RWPE2 (cell line): ENCODE results near the gene SIGLEC5.

Experiments
- ATAC-seq: fragments of 200-7000 bp; cut with Tn5 transposase; 3 replicates; pipeline ENCODE4 v1.9.1; 2021; ENCODE audit warnings: low read depth
- DNase-seq: peaks from one replicate; pipeline ENCODE4 v3.0.0-alpha.2; 2020; ENCODE audit warnings: low spot score
- H3K27ac ChIP-seq: fragments of 450-650 bp; 2 replicates; pipeline ENCODE4 v1.5.1; 2017; ENCODE audit warnings: mild to moderate bottlenecking; ENCODE audit not compliant: poor library complexity, severe bottlenecking
- H3K27me3 ChIP-seq: fragments of 250-450 bp; sonication (Bioruptor Pico); 2 replicates; pipeline ENCODE4 v1.5.1; 2021; ENCODE audit warnings: mild to moderate bottlenecking, moderate library complexity; ENCODE audit not compliant: insufficient read depth, poor library complexity, severe bottlenecking
- H3K36me3 ChIP-seq: fragments of 250-450 bp; sonication (Bioruptor Pico); 2 replicates; pipeline ENCODE4 v1.5.1; 2020; ENCODE audit warnings: low read depth, mild to moderate bottlenecking, moderate library complexity
- H3K4me1 ChIP-seq: fragments of 250-450 bp; sonication (Bioruptor Pico); 2 replicates; pipeline ENCODE4 v1.5.1; 2021; ENCODE audit warnings: mild to moderate bottlenecking, moderate library complexity; ENCODE audit not compliant: insufficient read depth, poor library complexity, severe bottlenecking
- H3K4me3 ChIP-seq: fragments of 250-450 bp; sonication (Bioruptor Pico); 2 replicates; pipeline ENCODE4 v1.5.1; 2021; ENCODE audit warnings: mild to moderate bottlenecking, moderate library complexity; ENCODE audit not compliant: severe bottlenecking
- H3K9me3 ChIP-seq: fragments of 250-450 bp; sonication (Bioruptor Pico); 2 replicates; pipeline ENCODE4 v1.5.1; 2021; ENCODE audit warnings: mild to moderate bottlenecking, moderate library complexity; ENCODE audit not compliant: severe bottlenecking
- TF ChIP-seq, protein P1 (sequence below): fragments of 450-650 bp; IDR thresholded peaks from one replicate; pipeline ENCODE4 v1.5.1; 2017; ENCODE audit warnings: mild to moderate bottlenecking, moderate library complexity; ENCODE audit not compliant: poor library complexity, severe bottlenecking

Gene SIGLEC5

DNA sequence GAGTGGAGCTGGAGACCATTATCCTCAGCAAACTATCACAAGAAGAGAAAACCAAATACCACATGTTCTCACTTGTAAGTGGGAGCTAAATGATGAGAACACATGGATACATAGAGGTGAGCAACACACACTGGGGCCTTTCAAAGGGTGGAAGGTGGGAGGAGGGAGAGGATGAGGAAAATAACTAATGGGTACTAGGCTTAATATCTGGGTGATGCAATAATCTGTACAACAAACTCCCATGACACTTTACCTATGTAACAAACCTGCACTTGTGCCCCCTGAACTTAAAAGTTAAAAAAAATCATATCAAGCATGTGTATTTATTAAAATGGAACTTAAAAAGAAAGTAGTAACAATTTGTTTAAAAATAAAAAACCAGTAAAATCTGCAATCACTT is 11.4 kb upstream of the SIGLEC5 start:
- H3K4me3 ChIP-seq, result no peak overlapping the region
- no peaks in the 10 kb centered on the region for H3K36me3 ChIP-seq
- TF ChIP-seq, protein P1, sequence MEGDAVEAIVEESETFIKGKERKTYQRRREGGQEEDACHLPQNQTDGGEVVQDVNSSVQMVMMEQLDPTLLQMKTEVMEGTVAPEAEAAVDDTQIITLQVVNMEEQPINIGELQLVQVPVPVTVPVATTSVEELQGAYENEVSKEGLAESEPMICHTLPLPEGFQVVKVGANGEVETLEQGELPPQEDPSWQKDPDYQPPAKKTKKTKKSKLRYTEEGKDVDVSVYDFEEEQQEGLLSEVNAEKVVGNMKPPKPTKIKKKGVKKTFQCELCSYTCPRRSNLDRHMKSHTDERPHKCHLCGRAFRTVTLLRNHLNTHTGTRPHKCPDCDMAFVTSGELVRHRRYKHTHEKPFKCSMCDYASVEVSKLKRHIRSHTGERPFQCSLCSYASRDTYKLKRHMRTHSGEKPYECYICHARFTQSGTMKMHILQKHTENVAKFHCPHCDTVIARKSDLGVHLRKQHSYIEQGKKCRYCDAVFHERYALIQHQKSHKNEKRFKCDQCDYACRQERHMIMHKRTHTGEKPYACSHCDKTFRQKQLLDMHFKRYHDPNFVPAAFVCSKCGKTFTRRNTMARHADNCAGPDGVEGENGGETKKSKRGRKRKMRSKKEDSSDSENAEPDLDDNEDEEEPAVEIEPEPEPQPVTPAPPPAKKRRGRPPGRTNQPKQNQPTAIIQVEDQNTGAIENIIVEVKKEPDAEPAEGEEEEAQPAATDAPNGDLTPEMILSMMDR, result no peak
- peaks cover 30% of the 10 kb centered on the region for H3K27me3 ChIP-seq
- no peak overlapping the region for H3K27ac ChIP-seq
- H3K4me1 ChIP-seq, result no peaks in the 10 kb centered on the region
- H3K9me3 ChIP-seq, result no peaks in the 10 kb centered on the region
- DNase-seq (no peak), ATAC-seq (no peak)

DNA sequence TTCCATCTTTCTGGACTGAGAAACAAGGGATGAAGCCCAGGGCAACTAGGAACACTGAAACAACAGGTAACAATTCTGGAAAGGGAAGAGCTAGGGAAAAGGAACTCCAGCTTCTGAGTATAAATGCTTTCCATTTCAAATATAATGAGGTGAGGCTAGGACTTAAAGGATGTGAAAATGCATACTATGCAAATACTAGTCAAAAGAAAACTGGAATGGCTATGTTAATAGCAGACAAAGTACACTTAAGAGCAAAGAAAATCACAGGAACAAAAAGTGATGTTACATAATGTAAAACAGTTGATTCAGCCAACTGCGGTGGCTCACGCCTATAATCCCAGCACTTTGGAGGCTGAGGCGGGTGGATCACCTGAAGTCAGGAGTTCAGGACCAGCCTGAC is 10.2 kb upstream of the SIGLEC5 start:
- H3K4me3 ChIP-seq, result no peak overlapping the region
- no peaks in the 10 kb centered on the region for H3K4me1 ChIP-seq
- TF ChIP-seq, protein P1, result no peak
- H3K9me3 ChIP-seq, result no peaks in the 10 kb centered on the region
- ATAC-seq, result no peak
- no peak for DNase-seq
- H3K27me3 ChIP-seq, result peaks cover 30% of the 10 kb centered on the region
- H3K36me3 ChIP-seq, result no peaks in the 10 kb centered on the region
- H3K27ac ChIP-seq, result no peak overlapping the region

GRCh38 chr19:51639916-51640315 is 9.7 kb upstream of the SIGLEC5 start:
- Histone ChIP-seq H3K4me1 (no peaks in the 10 kb centered on the region), H3K36me3 (no peaks in the 10 kb centered on the region), H3K27ac (no peak overlapping the region), H3K9me3 (no peaks in the 10 kb centered on the region), H3K27me3 (peaks cover 30% of the 10 kb centered on the region), H3K4me3 (no peak overlapping the region)
- DNase-seq (no peak), ATAC-seq (no peak)
- TF ChIP-seq, protein P1, result no peak

DNA sequence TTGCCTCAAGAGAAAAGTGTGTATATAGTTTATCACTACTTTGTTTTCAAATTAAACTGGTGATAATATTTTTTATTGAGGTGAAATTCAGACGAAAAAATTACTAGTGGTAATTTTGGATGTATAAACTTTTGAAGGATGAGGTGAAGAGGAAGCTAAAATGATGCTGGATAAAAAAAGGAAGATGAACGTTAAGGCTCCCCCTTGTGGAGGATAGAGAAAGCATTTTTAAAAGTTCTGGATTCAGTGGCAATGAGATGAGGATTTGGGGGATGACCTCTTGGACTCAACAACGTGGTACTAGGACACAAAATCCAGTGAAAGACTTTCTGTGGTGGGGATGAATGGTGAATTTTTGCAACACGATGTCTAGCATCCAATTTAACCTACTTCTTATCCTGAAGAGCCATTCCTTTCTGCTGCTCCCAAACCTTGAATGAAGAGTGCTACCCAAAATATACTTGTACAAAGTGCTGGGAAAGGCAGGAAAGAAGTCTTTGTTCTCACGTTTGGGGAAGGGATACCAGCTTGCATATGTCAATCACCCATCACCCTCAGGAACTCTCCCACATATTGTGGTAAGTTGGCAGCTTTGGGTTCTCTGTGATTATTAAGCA is 7.3 kb upstream of the SIGLEC5 start:
- TF ChIP-seq, protein P1, result peak; percentile 65
- no peak overlapping the region for H3K4me3 ChIP-seq
- peaks cover 31% of the 10 kb centered on the region for H3K27me3 ChIP-seq
- DNase-seq (no peak), ATAC-seq (no peak)
- H3K4me1 ChIP-seq, result no peaks in the 10 kb centered on the region
- no peak overlapping the region for H3K27ac ChIP-seq
- no peaks in the 10 kb centered on the region for H3K9me3 ChIP-seq
- H3K36me3 ChIP-seq, result no peaks in the 10 kb centered on the region

- no peak for DNase-seq
- ATAC-seq, result no peak
- Histone ChIP-seq H3K27me3 (peaks cover 26% of the 10 kb centered on the region), H3K4me3 (no peak overlapping the region), H3K27ac (no peak overlapping the region), H3K36me3 (no peaks in the 10 kb centered on the region), H3K9me3 (no peaks in the 10 kb centered on the region), H3K4me1 (no peaks in the 10 kb centered on the region)
- TF ChIP-seq, protein P1, result no peak
Observed at GRCh38 chr19:51632126-51632525, 1.9 kb upstream of the SIGLEC5 start.
